Measurements from ENCODE around the gene SH3RF1.

Gene SH3RF1

DNA sequence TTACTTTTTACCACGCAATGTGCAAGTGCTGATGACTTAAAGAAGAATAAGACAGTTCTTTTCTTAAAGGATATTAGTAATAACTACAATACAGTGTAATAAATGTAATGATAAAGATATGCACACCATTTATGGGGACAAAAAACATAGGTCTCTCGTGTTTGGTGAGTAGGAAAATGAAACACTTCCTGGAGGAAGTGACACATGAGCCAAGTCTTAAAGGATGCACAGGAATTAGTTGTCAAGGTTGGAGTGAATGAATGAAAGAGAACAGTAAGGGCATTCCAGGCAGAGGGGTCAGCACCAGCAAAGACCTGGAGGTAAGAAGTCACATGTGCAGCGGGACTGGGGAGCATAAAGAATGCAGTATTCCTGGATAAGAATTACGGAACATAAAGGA is 112.7 kb downstream of the SH3RF1 start:
- DNase-seq, result no peak

DNA sequence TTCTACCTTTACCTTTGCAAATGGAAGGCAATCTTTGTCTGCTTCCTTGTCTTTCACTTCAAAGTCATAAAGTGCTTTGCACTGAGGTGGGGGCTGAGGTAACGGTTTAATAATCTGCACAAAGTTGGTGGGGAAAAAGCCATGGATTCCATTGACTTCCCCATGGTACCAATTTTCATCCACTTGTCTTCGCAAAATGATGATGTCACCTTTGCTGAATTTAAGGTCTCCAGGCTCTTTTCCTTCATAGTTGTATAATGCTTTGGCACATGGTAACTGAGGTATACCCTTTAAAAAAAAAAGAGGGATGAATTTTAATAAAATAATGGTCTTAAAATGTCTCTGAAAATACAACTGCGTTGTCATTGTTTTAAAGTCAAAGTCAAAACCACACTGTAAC is 114.4 kb downstream of the SH3RF1 start:
- DNase-seq, result no peak

DNA sequence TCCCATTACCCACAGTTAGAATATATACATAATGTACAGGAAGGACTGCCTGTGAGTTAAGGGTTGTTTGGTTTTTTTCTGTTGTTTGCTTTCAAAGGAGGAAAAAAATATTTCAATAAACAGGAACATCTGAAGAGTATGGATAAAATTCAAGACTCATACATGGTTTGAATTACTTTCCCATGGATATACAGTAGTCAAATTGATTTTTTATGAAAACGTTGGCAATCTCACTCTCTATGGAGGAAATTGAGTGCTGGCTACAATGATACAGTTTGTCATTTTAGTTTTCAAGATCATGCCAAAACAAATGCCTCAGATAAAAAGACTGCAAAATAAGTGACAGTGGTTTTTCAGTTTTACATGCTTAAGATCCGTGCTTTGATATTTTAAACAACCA is 116.6 kb downstream of the SH3RF1 start:
- no peak for DNase-seq

DNA sequence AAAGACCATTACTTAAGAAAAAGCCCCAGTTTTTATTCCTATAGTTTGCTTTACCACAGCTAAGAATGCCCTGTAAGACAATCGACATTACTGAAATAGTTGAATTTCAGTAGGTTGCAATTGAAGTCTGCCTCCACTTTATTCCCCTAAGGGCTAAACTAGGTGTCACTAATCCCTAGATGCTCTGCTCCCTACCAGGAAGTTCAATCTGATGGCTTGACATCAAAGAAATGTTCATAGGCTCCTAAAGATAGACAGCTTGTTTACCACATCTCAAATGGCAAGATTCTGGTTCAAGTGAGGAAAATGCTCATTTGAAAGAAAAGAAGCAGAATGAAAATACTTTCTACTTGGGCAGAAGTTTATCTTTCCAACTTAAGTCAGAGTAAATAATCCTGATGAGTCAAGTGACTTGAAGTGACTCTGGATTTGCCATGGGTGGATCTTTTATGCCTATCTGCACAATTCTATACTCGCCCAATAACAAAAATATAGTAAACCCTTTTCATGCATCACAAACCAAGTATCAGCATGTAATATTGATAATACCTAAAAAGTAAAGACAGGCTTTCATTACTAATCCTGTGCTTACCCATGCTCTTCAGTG is 117.2 kb downstream of the SH3RF1 start:
- DNase-seq, result no peak

- no peak for DNase-seq
Observed at GRCh38 chr4:169152899-169153298, 117.9 kb downstream of the SH3RF1 start.

DNA sequence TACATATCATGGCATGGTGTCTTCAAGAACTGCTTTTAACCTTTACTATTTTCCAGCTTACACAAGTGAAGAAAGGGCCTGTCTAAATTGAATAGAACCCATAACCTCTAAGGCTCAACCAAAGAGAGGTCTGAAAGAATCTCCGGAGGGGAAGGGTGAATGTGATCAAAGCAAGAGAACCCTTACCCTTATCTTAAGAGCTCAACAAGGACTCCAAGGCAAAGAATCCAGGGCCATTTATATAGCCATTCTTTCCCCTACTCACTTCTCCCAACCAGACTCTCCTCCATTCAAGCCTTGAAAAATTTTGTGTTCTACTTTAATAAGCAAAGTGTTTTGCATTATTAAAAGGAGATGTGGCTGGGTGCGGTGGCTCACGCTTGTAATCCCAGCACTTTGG is 118.7 kb downstream of the SH3RF1 start:
- DNase-seq, result no peak

DNA sequence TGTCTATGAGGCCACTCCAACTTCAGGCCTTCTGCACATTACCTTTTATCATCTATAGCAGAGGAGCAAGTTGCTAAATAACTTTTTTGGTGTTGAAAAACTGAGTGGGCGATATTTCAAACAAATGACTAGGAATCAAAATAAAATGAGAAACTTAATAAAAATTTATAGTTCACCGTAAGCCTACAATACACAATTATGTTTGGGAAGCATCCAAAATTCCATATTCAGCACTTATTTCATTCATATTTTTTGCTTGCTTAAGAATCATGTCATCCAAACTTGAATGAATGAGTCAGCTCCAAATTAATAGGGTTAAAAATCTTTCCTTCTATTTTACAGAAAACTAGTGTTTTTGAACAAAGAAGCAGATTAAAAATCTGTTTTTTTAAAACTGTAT is 119.1 kb downstream of the SH3RF1 start:
- DNase-seq, result no peak

GRCh38 chr4:169150806-169151205 is 120.0 kb downstream of the SH3RF1 start:
- no peak for DNase-seq

DNA sequence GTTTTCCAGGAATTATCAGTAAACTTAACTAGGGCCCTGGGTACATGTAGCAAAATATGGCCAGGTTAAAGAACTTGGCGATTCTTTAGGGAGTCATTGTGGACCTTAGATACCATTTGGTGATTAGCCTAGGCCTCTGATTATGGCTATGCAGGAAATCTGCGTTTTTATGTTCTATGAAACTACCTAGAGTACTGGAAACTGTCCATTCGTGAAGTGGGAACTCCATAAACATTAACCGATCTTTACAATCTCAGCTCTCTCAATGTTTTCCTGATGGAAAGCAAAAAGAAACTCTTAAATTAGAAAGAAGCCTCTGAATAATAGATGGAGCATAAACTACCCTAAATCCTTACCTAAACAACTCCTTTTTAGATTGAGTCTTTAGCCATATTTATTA is 121.9 kb downstream of the SH3RF1 start:
- DNase-seq, result no peak

DNA sequence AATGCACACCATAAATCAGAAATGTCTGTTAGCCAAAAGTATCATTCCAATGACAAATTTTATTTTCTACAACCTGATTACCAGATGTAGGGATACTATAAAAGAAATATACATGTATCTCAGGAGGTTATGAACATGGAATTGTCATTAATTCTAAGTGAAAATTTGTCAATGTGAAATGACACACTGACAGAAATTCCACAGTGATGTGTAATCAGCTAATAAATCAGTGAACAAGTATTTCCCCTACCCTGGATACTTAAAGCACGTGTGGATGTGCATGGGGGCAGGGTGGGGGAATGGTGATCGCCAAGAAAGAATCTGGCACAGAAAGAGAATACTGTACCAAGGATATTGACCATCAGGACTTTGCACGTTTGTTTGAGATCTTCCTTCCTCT is 123.6 kb downstream of the SH3RF1 start:
- peak; percentile 56 for DNase-seq

DNA sequence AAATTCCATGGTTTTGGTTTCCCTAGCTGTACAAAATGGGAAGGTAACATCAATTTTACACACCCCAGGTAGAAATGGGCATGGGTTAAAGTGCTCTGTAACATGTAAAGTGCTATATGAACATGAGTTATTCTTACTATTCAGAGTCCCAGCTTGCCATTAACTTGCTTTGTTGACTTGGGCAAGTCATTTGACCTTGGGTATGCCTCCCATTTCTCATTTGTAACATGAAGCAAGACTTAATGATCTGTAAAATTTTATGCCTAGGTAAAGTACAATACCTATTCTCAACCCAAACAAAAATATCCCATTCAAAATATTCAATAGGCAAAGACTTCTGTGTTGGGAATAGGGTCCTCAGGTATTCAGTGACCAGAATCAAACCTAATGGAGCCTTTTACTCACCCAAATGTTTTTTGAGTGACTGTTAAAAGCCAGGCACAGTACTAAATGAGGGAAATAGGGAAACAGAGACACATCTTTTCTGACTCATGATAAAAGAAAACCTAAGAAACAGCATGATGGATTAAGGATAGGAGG is 126.6 kb downstream of the SH3RF1 start:
- no peak for DNase-seq

GRCh38 chr4:169143335-169143734 is 127.4 kb downstream of the SH3RF1 start:
- peak; percentile 55 for DNase-seq

DNA sequence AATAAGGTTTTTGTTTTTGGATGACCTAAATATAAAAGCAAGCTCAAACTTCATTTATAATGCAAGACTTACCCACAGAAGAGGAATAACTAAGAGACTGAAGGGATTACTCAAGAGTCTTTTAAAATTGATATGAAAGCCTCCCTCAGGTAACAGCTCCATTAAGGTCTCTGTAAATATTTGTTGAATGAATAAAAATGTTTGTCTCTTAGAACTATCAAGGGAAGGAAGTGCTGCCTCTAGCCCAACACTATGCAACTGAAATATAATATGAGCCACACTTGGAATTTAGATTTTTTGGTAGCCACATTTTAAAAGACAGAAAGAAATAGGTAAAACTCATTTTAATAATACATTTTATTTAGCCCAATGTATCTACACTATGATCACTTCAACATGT is 127.8 kb downstream of the SH3RF1 start:
- no peak for DNase-seq

DNA sequence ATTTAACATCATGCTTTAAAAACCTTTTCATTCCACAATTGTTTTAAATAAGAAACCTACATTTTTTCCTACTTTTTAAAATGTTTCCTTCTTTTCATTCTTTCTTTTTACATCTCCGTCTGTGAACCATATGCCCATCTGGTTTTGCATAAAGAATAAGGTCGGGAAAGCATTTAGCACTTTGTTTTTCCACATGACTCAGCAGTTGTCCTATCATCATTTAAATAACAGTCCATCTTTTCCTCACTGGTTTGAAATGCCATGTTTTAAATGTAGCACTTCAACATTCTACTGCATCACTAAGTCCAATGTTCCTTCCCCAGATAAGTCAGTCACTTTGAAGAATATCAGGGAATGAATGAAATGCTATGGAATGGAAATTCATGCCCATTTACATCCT is 128.4 kb downstream of the SH3RF1 start:
- no peak for DNase-seq

- no peak for DNase-seq
Observed at GRCh38 chr4:169139021-169139420, 131.7 kb downstream of the SH3RF1 start.

- DNase-seq, result no peak
Observed at GRCh38 chr4:169137558-169137920, 133.2 kb downstream of the SH3RF1 start.

GRCh38 chr4:169136796-169137557 is 133.8 kb downstream of the SH3RF1 start:
- DNase-seq, result no peak

DNA sequence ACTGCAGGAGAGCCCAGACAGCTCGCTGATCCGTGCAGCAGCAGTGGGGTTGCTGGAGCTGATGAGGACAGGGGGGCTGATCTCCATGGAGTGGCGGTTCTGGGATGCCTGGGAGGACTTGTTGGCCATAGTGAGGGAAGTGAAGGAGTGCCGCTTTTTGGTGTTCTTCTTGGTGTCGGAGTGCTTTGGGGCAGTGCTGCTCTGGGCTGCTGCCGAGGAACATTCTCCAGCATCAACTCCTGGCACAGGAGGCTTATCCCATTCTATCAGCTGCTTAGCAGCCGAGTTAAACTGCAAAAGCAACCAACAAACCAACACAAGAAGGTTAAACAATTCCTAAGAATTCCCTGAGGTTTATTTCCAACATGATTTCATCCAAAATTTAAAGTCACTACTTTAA is 134.4 kb downstream of the SH3RF1 start:
- peak; percentile 45 for DNase-seq

GRCh38 chr4:169135776-169136175 is 135.0 kb downstream of the SH3RF1 start:
- DNase-seq, result no peak

DNA sequence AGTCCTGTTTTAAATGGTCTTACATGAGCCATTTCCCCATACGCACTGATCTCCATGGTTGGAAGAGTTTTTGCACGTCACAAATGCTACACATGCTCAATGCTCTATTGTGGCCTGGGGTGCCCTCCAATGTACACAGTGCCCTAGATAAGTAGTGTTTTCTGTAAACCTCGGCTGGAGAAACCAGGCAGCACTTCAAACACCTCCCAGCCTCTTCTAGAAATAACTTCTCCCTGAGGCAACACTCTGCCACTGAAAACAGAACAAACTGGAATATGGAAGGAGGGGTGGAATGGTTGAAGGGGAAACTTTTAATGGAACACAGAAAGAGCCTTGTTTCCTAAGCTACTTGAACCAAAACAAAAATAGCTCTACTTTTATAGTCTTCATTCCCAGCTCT is 136.8 kb downstream of the SH3RF1 start:
- peak; percentile 88 for DNase-seq

DNA sequence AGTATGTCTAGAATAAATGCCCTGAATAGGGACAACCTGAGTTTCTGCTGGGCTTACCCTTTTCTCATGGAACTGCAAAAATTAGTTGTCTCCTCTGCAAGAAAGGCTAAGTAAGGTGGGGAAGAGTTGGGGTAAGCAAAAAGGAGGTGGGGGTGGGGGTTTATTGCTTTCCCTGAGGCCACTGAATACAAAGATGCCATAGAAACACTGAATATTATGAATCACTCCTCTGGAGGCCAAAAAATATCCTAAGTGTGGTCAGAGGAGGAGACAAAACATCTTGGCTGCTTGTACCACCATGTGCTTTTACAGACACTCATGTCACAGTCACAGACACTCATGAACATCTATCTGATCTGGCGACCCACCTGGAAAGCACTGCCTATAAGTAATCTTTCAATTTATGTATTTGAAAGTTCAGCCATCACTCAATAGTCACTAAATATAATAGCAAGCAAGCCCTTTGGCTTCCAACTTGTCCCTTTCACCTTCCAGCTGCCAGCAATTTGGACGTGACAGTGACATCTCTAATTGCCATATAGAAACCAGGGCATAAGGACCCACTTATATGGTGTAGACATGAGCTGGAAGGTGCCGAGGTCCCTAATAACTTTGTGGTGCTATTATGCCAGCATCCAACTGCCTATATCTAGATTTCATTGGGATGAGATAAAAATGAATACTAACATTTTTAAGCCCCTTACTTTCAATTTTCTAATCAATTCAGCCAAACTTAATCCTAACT is 138.0 kb downstream of the SH3RF1 start:
- no peak for DNase-seq

- DNase-seq, result no peak
Observed at GRCh38 chr4:169131556-169132208, 139.1 kb downstream of the SH3RF1 start.

GRCh38 chr4:169128902-169129301 is 141.9 kb downstream of the SH3RF1 start:
- no peak for DNase-seq
